Activated T-cell treated with anti-CD3 and anti-CD28 coated beads, Interleukin-2, amount 50 U/mL, for 4 hours (primary cell): ENCODE measurements around the gene PPP1R14C. TPM values are rescaled to one million over a fixed set of nuclear protein-coding genes. Genes with fewer than 3 reads are reported as not detected.
A peak's percentile ranks its signal among the peaks of the same experiment; 100 is the strongest.
"Not testable (repeated sequence)": the region's sequence is repeated elsewhere in the genome, so short reads cannot be mapped to it uniquely, and the experiment has no call there.

Experiments
- ATAC-seq, 2 donors: fragments of 200-7000 bp; cut with Tn5 transposase; one replicate each; pipeline ENCODE4 v1.10.0; 2021
- DNase-seq: peaks from one replicate; pipeline ENCODE4 v3.0.0-alpha.2; 2020
- H3K27me3 Mint-ChIP-seq: one replicate; pipeline ENCODE4 v1.8.0; 2021; ENCODE audit warnings: low read depth, mixed read lengths
- H3K36me3 Mint-ChIP-seq: one replicate; pipeline ENCODE4 v1.8.0; 2022; ENCODE audit warnings: mixed read lengths; ENCODE audit not compliant: insufficient read depth
- H3K4me1 Mint-ChIP-seq: one replicate; pipeline ENCODE4 v1.8.0; 2021; ENCODE audit warnings: low read depth, mixed read lengths
- H3K4me3 Mint-ChIP-seq: one replicate; pipeline ENCODE4 v1.8.0; 2021; ENCODE audit warnings: mild to moderate bottlenecking, moderate library complexity, mixed read lengths
- H3K9me3 Mint-ChIP-seq: one replicate; pipeline ENCODE4 v1.8.0; 2021; ENCODE audit warnings: mixed read lengths
- total RNA-seq, 3 donors: library from RNA; stranded (reverse); gene quantifications; one replicate each; pipeline ENCODE4 v1.2.1, GENCODE V29; 2021

Gene PPP1R14C
- total RNA-seq, 3 donors from 2014 or later = 0.18 to 0.52 TPM; not detected in 1

DNA sequence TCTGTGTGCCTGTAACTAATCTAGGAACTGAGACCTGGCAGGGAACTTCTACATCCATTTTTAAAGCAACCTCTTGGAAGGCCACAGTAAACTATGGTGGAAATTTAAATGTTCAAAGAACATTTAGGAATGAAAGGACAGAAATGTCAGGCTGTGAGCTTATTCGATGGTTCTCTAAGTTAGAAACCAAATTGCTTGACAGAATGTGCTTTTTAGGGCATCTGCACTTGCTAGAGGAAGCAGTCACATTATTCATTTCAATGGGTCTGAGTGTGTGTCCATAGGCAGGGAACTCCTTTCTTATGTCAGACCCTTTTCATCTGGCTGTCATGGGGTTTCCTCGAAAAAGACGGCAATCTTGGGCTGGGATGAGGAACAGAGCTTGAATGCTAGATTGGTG lies 84.4 kb downstream of the PPP1R14C start:
- Mint-ChIP-seq H3K4me1 (peaks cover 2% of the 10 kb centered on the region), H3K9me3 (no peaks in the 10 kb centered on the region), H3K4me3 (no peak overlapping the region), H3K36me3 (no peaks in the 10 kb centered on the region), H3K27me3 (peaks cover 7% of the 10 kb centered on the region)
- DNase-seq (no peak), ATAC-seq (no peak)

DNA sequence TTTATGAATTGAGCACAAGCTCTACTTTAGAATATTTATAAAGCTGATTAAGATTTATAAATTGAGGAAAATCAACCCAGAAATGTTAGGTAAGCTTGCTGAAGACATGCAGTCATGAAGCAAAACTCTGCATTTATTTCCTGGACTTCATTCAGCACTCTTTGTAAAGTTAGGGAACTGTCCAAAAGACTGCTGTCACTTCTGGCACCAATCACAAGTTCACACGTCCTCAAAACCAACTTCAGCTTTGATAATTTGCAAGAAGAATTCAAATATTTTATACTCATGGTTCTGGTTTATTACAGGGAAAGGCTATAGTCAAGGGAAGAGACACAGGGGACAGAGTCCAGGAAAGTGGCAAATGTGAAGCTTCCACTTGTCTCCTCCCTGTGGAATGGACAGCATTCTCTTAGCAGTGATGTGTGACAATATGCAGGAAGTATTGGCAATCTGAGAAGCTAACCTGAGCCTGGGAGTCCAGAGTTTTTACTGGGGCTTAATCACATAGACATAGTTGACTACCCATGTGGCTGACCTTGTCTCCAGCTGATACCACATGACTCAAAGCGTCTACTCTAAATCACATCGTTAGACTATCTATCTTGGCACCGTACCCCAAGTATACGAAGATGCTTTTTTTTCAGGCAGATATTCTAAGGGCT lies 85.4 kb downstream of the PPP1R14C start:
- Mint-ChIP-seq H3K4me1 (peaks cover 8% of the 10 kb centered on the region), H3K4me3 (no peak overlapping the region), H3K36me3 (peaks cover 3% of the 10 kb centered on the region), H3K27me3 (peaks cover 7% of the 10 kb centered on the region), H3K9me3 (peaks cover 8% of the 10 kb centered on the region)
- no peak for DNase-seq
- no peak for ATAC-seq

- no peak for DNase-seq
- peaks cover 3% of the 10 kb centered on the region for H3K36me3 Mint-ChIP-seq
- peaks cover 8% of the 10 kb centered on the region for H3K9me3 Mint-ChIP-seq
- H3K4me3 Mint-ChIP-seq = no peak overlapping the region
- ATAC-seq = peak; percentile 48 to 54
- H3K4me1 Mint-ChIP-seq = peaks cover 8% of the 10 kb centered on the region
- peaks cover 2% of the 10 kb centered on the region for H3K27me3 Mint-ChIP-seq
These were observed 86.8 kb downstream of the PPP1R14C start for GRCh38 chr6:150229436-150230163.

- DNase-seq (no peak), ATAC-seq (no peak)
- Mint-ChIP-seq H3K36me3 (peaks cover 3% of the 10 kb centered on the region), H3K27me3 (peaks cover 2% of the 10 kb centered on the region), H3K4me1 (peaks cover 11% of the 10 kb centered on the region), H3K9me3 (peaks cover 8% of the 10 kb centered on the region), H3K4me3 (no peak overlapping the region)
These were observed 87.3 kb downstream of the PPP1R14C start for GRCh38 chr6:150230164-150230561.

DNA sequence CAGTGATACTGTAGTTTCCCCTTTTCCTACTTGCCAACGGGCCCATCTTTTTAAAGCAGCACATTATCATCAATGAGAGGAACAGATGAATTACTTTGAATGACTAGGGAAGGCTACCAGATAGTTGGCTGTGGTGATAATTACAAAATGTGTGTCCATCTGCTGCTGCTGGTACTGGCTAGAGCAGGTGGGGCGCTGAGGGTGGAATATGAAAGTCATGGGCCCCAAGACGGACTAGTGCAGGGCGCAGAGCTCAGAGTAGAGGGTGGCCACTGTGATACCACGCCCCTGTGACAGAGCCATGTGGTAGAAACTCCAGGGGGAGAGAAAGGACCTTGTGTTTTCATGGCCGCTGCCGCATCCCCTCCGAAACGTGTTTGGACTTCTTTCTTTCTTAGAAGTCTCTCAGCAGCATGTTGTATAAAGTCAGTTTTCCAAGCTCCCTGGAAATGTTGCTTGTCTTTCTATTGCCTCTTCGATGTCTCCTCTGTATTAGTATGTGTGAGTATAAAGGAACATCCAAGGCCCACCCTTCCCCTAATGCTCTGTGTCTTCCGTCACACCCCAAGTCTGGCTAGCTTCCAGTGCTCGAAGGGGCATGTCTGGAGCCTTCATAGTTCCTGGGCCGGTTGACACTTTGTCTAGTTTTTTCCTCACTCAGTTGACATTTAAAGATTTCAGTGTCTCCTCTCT lies 88.1 kb downstream of the PPP1R14C start:
- peaks cover 8% of the 10 kb centered on the region for H3K9me3 Mint-ChIP-seq
- peaks cover 2% of the 10 kb centered on the region for H3K27me3 Mint-ChIP-seq
- peaks cover 3% of the 10 kb centered on the region for H3K36me3 Mint-ChIP-seq
- ATAC-seq (no peak), DNase-seq (no peak)
- no peak overlapping the region for H3K4me3 Mint-ChIP-seq
- H3K4me1 Mint-ChIP-seq = peaks cover 19% of the 10 kb centered on the region

DNA sequence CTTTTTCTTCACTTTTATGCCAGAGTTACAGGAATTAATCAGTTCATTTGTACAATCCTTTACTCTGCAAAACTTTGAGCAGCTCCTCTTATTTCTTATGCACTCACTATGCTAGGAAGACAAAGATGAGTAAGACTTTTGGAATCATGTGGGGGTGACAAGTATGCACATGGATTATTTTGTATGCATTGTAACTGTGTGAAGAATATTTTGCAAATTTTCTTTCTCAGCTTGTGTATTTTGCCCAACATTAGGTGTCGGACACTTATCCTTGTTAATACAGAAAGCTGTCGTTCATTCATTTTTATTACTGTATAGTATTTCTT lies 88.6 kb downstream of the PPP1R14C start:
- Mint-ChIP-seq H3K36me3 (peaks cover 3% of the 10 kb centered on the region), H3K4me3 (no peak overlapping the region), H3K27me3 (peaks cover 6% of the 10 kb centered on the region), H3K9me3 (peaks cover 8% of the 10 kb centered on the region), H3K4me1 (peaks cover 23% of the 10 kb centered on the region)
- no peak for ATAC-seq
- no peak for DNase-seq

DNA sequence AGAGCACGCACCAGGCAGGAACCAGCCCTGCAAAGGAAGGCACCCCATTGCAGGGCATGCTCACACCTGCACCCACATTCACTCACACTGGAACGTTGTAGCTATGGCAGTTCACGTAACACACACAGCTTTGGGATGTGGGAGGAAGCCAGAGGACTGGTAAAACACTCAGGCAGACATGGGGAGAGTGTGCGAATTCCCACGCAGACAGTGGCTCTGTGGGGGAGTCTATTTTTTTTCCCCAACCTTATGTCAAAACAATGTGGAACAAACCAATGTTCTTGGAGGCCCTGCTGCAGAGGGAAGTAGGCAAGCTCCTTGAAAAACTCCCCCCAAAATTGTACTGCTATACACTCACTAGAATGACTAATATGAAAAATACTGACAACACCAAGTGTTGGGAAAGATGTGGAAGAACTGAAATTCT lies 91.0 kb downstream of the PPP1R14C start:
- H3K4me3 Mint-ChIP-seq = no peak overlapping the region
- H3K27me3 Mint-ChIP-seq = peaks cover 8% of the 10 kb centered on the region
- no peak for DNase-seq
- H3K4me1 Mint-ChIP-seq = peaks cover 25% of the 10 kb centered on the region
- ATAC-seq = no peak
- H3K36me3 Mint-ChIP-seq = peaks cover 3% of the 10 kb centered on the region
- H3K9me3 Mint-ChIP-seq = peaks cover 8% of the 10 kb centered on the region

DNA sequence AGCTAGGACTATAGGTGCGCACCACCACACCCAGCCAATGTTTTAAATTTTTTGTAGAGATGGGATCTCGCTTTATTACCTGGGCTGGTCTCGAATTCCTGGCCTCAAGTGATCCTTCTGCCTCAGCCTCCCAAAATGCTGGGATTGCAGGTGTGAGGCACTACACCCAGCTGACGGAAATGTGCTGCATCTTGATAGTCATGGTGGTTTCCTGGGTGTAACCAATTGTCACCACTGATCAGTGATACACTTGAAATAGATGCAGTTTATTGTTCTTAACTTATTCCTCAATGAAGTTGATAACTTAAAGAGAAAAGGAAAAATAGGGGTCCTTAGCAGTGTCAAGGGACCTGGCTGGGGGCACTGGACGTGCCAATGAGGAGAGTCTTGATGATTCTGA lies 92.4 kb downstream of the PPP1R14C start:
- peaks cover 11% of the 10 kb centered on the region for H3K9me3 Mint-ChIP-seq
- peaks cover 28% of the 10 kb centered on the region for H3K4me1 Mint-ChIP-seq
- ATAC-seq (no peak), DNase-seq (no peak)
- H3K27me3 Mint-ChIP-seq = peaks cover 8% of the 10 kb centered on the region
- H3K4me3 Mint-ChIP-seq = no peak overlapping the region
- peaks cover 3% of the 10 kb centered on the region for H3K36me3 Mint-ChIP-seq

DNA sequence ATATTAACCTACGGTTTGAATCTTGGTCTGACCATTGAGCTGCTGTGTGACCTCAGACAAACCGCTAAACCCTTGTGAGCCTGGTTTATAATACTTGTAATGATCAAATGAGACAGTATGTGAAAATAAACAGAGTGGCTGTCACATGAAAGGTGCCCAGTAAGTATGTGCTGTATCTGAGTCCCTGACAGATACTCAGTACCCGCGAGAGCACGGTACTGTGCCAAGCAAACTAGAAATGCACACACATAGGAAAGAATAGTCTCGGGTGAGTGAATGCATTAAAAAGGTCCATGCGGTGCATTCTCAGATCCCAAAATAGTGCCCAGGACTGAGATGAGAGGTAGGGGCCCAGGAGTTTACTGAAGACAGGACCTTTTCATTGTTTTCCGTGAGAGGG lies 93.3 kb downstream of the PPP1R14C start:
- Mint-ChIP-seq H3K36me3 (peaks cover 3% of the 10 kb centered on the region), H3K4me1 (peaks cover 28% of the 10 kb centered on the region), H3K4me3 (no peak overlapping the region), H3K9me3 (peaks cover 11% of the 10 kb centered on the region), H3K27me3 (peaks cover 8% of the 10 kb centered on the region)
- DNase-seq (no peak), ATAC-seq (no peak)

- H3K36me3 Mint-ChIP-seq = peaks cover 3% of the 10 kb centered on the region
- DNase-seq (no peak), ATAC-seq (no peak)
- peaks cover 11% of the 10 kb centered on the region for H3K9me3 Mint-ChIP-seq
- no peak overlapping the region for H3K4me3 Mint-ChIP-seq
- peaks cover 8% of the 10 kb centered on the region for H3K27me3 Mint-ChIP-seq
- H3K4me1 Mint-ChIP-seq = peaks cover 28% of the 10 kb centered on the region
These were observed 93.7 kb downstream of the PPP1R14C start for GRCh38 chr6:150236544-150236943.

GRCh38 chr6:150237626-150238025 lies 94.8 kb downstream of the PPP1R14C start:
- no peak for DNase-seq
- H3K4me3 Mint-ChIP-seq = no peak overlapping the region
- ATAC-seq = no peak
- peaks cover 8% of the 10 kb centered on the region for H3K9me3 Mint-ChIP-seq
- peaks cover 3% of the 10 kb centered on the region for H3K36me3 Mint-ChIP-seq
- H3K4me1 Mint-ChIP-seq = peaks cover 28% of the 10 kb centered on the region
- peaks cover 8% of the 10 kb centered on the region for H3K27me3 Mint-ChIP-seq

DNA sequence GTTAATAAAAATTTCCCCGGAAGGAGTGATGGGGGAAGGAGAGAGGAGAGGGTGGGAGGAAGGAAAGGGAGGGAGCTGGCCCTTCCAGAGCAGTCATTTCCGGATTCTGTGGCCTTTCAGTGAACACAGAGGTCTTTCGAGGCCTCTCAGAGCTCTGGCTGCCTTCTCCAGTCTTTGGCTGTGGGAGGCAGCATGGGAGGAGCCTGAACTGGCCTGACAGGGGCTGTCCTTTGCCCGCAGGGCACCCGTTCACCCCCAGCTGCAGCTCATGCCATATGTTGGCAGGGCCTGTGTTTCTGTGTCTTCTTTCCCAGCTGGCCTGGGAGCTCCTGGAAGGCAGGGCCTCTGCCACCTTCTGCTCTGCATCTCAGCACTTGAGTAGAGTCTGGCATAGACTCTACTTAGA lies 95.5 kb downstream of the PPP1R14C start:
- peaks cover 4% of the 10 kb centered on the region for H3K9me3 Mint-ChIP-seq
- H3K27me3 Mint-ChIP-seq = peaks cover 8% of the 10 kb centered on the region
- no peak overlapping the region for H3K4me3 Mint-ChIP-seq
- ATAC-seq (no peak), DNase-seq (no peak)
- H3K36me3 Mint-ChIP-seq = no peaks in the 10 kb centered on the region
- peaks cover 25% of the 10 kb centered on the region for H3K4me1 Mint-ChIP-seq

DNA sequence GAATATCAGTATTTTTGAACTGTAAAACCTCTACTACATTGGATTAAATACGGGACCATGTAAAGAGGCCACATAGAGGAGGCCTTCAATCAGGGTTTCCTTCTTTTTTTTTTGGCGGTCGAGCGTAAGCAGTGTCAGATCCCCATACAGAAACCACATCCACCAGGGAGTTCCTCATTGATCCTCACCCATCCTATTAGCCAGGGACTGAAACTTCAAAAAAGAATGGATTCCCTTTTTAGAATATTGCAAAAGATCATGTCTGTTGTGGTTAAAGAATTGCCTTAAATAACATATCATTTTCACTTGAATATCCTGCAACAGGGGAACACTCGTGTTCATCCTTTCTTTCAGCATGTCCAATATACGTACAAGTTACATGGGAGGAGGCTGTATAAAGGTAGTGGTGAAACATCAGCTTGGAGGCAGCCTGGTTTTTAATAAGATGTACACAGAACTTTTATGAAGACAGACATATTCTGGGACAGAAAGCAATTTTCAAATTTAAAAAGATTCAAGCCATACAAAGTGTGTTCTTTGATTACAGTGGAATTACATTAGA lies 96.1 kb downstream of the PPP1R14C start:
- Mint-ChIP-seq H3K9me3 (peaks cover 4% of the 10 kb centered on the region), H3K4me1 (peaks cover 25% of the 10 kb centered on the region), H3K4me3 (no peak overlapping the region), H3K27me3 (peaks cover 8% of the 10 kb centered on the region), H3K36me3 (no peaks in the 10 kb centered on the region)
- DNase-seq = no peak
- ATAC-seq = no peak

DNA sequence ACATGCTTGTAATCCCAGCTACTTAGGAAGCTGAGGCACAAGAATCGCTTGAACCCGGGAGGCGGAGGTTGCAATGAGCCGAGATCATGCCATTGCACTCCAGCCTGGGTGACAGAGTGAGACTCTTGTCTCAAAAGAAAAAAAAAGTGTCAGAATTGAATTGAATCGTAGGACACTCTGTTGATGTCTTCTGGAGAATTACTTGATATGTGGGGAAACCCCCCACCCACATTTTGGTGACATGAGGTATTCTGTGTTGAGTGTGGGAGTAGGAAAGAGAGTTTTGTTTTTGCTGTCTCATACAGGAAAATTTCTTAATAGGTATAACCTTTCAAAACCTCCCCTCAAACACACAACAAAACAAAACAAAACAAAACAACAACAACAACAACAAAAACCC lies 98.9 kb downstream of the PPP1R14C start:
- peak; percentile 89 to 93 for ATAC-seq
- not testable (repeated sequence) for H3K36me3 Mint-ChIP-seq, H3K27me3 Mint-ChIP-seq, H3K4me1 Mint-ChIP-seq, DNase-seq, H3K4me3 Mint-ChIP-seq, H3K9me3 Mint-ChIP-seq
